Measurements from ENCODE around the gene TMEM125.

TMEM125 gene

DNA sequence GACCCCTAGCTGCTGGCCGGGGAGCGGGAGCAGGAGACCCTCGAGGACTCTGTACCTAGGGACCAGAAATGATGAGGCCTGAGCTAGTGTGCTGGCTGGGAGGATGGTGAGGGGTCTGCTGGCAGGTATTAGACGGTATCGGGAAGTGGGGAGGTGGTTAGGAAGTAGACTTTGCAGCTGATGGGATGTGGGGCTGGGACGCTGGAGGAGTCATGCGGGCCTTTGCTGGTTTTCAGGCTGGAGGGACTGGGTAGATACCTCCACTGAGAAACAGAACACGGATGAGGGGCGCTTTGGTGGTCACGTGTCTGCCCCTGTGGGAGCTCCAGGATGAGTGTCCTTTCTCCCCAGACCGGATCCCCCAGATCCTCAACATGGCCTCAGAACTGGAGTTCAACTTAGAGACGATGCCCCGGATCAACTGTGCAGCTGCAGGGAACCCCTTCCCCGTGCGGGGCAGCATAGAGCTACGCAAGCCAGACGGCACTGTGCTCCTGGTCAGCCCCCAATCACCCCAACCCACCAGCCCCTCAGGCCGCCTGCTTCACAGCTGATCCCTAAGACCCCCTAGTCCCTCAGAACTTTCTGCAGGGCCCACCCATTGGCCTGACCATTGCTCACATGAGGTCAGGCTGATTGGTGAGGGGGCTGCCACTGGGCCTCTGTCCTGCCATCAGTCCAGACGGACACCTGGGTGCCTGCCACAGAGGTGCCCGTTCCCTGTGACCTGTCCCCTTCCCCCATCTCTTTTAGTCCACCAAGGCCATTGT lies 39.0 kb downstream of the TMEM125 start:
- H3K9me3 ChIP-seq (ENCODE audit: insufficient read depth, low read length) = no peaks in the 10 kb centered on the region
- H3K9me2 ChIP-seq (replicated peaks; ENCODE audit: insufficient read depth, low read length) = no peaks in the 10 kb centered on the region
- H2AFZ ChIP-seq (ENCODE audit: low read depth, low read length, severe bottlenecking) = no peak overlapping the region
- H3K4me2 ChIP-seq (ENCODE audit: low read depth, low read length, poor library complexity, severe bottlenecking) = no peak overlapping the region
- H3K9ac ChIP-seq (ENCODE audit: low read length) = no peak overlapping the region
- no peaks in the 10 kb centered on the region for H3K27me3 ChIP-seq (ENCODE audit: low read length)
- H3K4me3 ChIP-seq (ENCODE audit: insufficient read depth, low read length, poor library complexity, severe bottlenecking) = no peak overlapping the region
- H4K20me1 ChIP-seq (ENCODE audit: low read depth, low read length) = no peaks in the 10 kb centered on the region
- H3K36me3 ChIP-seq (ENCODE audit: low read length) = no peaks in the 10 kb centered on the region
- no peaks in the 10 kb centered on the region for H3F3A ChIP-seq (ENCODE audit: insufficient read depth)
- no peak overlapping the region for H3K27ac ChIP-seq (ENCODE audit: low read depth, low read length)
- TF ChIP-seq, protein P1, sequence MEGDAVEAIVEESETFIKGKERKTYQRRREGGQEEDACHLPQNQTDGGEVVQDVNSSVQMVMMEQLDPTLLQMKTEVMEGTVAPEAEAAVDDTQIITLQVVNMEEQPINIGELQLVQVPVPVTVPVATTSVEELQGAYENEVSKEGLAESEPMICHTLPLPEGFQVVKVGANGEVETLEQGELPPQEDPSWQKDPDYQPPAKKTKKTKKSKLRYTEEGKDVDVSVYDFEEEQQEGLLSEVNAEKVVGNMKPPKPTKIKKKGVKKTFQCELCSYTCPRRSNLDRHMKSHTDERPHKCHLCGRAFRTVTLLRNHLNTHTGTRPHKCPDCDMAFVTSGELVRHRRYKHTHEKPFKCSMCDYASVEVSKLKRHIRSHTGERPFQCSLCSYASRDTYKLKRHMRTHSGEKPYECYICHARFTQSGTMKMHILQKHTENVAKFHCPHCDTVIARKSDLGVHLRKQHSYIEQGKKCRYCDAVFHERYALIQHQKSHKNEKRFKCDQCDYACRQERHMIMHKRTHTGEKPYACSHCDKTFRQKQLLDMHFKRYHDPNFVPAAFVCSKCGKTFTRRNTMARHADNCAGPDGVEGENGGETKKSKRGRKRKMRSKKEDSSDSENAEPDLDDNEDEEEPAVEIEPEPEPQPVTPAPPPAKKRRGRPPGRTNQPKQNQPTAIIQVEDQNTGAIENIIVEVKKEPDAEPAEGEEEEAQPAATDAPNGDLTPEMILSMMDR (IDR thresholded peaks at IDR 0.05; ENCODE audit: insufficient read depth, low read length, poor library complexity, severe bottlenecking) = no peak
- TF ChIP-seq EZH2phosphoT487 (conservative IDR thresholded peaks at IDR 0.05; ENCODE audit: low read length) = no peak
- H3K79me2 ChIP-seq (ENCODE audit: insufficient read depth, low read length) = no peaks in the 10 kb centered on the region

DNA sequence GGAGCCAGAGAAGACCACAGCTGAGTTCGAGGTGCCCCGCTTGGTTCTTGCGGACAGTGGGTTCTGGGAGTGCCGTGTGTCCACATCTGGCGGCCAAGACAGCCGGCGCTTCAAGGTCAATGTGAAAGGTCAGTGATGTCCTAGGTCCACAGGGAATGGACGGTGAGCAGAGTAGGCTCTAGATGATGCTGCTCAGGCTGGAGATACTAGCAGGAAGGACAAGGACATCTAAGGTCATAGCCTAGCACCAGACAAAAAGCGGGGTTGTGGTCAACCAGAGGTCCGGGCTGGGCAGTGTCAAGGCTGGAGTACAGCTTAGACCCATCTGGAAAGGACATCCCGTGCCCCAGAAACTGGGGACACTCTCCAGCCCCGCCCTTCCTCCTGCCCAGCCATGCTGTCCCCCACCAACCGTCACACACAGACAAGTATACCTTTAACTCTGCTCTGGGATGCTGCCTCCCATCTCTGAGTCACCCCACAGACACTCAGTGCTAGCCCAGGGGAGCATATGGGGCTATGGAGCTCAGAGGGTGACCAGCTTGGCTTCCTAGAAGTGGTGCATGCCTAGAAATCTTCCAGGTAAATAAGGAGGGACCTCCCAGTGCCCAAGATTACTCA lies 39.7 kb downstream of the TMEM125 start:
- Histone ChIP-seq H3K9me3 (ENCODE audit: insufficient read depth, low read length) (no peaks in the 10 kb centered on the region), H3K4me2 (ENCODE audit: low read depth, low read length, poor library complexity, severe bottlenecking) (no peak overlapping the region), H3K9me2 (replicated peaks; ENCODE audit: insufficient read depth, low read length) (no peaks in the 10 kb centered on the region), H3K79me2 (ENCODE audit: insufficient read depth, low read length) (no peaks in the 10 kb centered on the region), H3K4me3 (ENCODE audit: insufficient read depth, low read length, poor library complexity, severe bottlenecking) (no peak overlapping the region), H2AFZ (ENCODE audit: low read depth, low read length, severe bottlenecking) (no peak overlapping the region), H3K27me3 (ENCODE audit: low read length) (no peaks in the 10 kb centered on the region), H3F3A (ENCODE audit: insufficient read depth) (no peaks in the 10 kb centered on the region), H3K27ac (ENCODE audit: low read depth, low read length) (no peak overlapping the region), H3K36me3 (ENCODE audit: low read length) (no peaks in the 10 kb centered on the region), H3K9ac (ENCODE audit: low read length) (no peak overlapping the region), H4K20me1 (ENCODE audit: low read depth, low read length) (no peaks in the 10 kb centered on the region)
- no peak for TF ChIP-seq EZH2phosphoT487 (conservative IDR thresholded peaks at IDR 0.05; ENCODE audit: low read length)
- TF ChIP-seq, protein P1 (IDR thresholded peaks at IDR 0.05; ENCODE audit: insufficient read depth, low read length, poor library complexity, severe bottlenecking) = no peak

DNA sequence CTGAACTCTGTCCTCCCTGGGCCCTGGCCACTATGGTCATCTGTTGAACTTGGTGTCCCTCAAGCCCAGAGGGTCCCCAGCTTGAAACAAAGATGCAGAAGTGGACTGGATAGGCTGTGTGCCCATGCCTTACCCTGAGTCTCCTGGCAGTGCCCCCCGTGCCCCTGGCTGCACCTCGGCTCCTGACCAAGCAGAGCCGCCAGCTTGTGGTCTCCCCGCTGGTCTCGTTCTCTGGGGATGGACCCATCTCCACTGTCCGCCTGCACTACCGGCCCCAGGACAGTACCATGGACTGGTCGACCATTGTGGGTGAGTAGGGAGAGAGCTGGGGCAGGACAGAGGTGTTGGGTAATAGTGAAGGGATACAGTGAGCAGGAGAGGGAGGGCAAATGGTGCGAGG lies 41.7 kb downstream of the TMEM125 start:
- no peak overlapping the region for H3K4me2 ChIP-seq (ENCODE audit: low read depth, low read length, poor library complexity, severe bottlenecking)
- no peaks in the 10 kb centered on the region for H4K20me1 ChIP-seq (ENCODE audit: low read depth, low read length)
- no peaks in the 10 kb centered on the region for H3K9me3 ChIP-seq (ENCODE audit: insufficient read depth, low read length)
- no peaks in the 10 kb centered on the region for H3K36me3 ChIP-seq (ENCODE audit: low read length)
- TF ChIP-seq EZH2phosphoT487 (conservative IDR thresholded peaks at IDR 0.05; ENCODE audit: low read length) = no peak
- TF ChIP-seq, protein P1 (IDR thresholded peaks at IDR 0.05; ENCODE audit: insufficient read depth, low read length, poor library complexity, severe bottlenecking) = no peak
- no peak overlapping the region for H2AFZ ChIP-seq (ENCODE audit: low read depth, low read length, severe bottlenecking)
- no peak overlapping the region for H3K9ac ChIP-seq (ENCODE audit: low read length)
- H3K27me3 ChIP-seq (ENCODE audit: low read length) = no peaks in the 10 kb centered on the region
- H3K4me3 ChIP-seq (ENCODE audit: insufficient read depth, low read length, poor library complexity, severe bottlenecking) = no peak overlapping the region
- no peak overlapping the region for H3K27ac ChIP-seq (ENCODE audit: low read depth, low read length)
- H3K9me2 ChIP-seq (replicated peaks; ENCODE audit: insufficient read depth, low read length) = no peaks in the 10 kb centered on the region
- H3K79me2 ChIP-seq (ENCODE audit: insufficient read depth, low read length) = no peaks in the 10 kb centered on the region
- no peaks in the 10 kb centered on the region for H3F3A ChIP-seq (ENCODE audit: insufficient read depth)

Data from SU-DHL-6 (cell line).